ENCODE measurements around the gene SKIL. TPM values are rescaled to one million over a fixed set of nuclear protein-coding genes. Genes with fewer than 3 reads are reported as not detected.

The SKIL gene
- total and polyA plus RNA-seq, 3 donors from 2014 or later: 19.1 to 53.6 (median 47.4) TPM

GRCh38 chr3:170413291-170413690 is 55.8 kb downstream of the SKIL start:
- Histone ChIP-seq H3K4me1 (peaks cover 4% of the 10 kb centered on the region), H3K27ac (no peak overlapping the region), H3K27me3 (no peaks in the 10 kb centered on the region), H3K36me3 (ENCODE audit: low read depth, missing control alignments) (no peaks in the 10 kb centered on the region), H3K4me3 (no peak overlapping the region), H3K9me3 (no peaks in the 10 kb centered on the region)
- 93 to 97% methylated on average over 4 of the region's 4 CpGs for WGBS, 2 donors
- intact Hi-C loops (cut with DNase I; ENCODE audit: low total_unique reads): loop anchor here (5.0 kb wide), 1 partner anchor 101 kb away; no protein-coding TSS in a partner anchor
- no peak for DNase-seq
- TF ChIP-seq, protein P1, sequence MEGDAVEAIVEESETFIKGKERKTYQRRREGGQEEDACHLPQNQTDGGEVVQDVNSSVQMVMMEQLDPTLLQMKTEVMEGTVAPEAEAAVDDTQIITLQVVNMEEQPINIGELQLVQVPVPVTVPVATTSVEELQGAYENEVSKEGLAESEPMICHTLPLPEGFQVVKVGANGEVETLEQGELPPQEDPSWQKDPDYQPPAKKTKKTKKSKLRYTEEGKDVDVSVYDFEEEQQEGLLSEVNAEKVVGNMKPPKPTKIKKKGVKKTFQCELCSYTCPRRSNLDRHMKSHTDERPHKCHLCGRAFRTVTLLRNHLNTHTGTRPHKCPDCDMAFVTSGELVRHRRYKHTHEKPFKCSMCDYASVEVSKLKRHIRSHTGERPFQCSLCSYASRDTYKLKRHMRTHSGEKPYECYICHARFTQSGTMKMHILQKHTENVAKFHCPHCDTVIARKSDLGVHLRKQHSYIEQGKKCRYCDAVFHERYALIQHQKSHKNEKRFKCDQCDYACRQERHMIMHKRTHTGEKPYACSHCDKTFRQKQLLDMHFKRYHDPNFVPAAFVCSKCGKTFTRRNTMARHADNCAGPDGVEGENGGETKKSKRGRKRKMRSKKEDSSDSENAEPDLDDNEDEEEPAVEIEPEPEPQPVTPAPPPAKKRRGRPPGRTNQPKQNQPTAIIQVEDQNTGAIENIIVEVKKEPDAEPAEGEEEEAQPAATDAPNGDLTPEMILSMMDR (IDR thresholded peaks at IDR 0.05): no peak
- no peak for TF ChIP-seq POLR2A (IDR thresholded peaks at IDR 0.05)

GRCh38 chr3:170414202-170414663 is 56.7 kb downstream of the SKIL start:
- H3K36me3 ChIP-seq (ENCODE audit: low read depth, missing control alignments): no peaks in the 10 kb centered on the region
- no peaks in the 10 kb centered on the region for H3K27me3 ChIP-seq
- intact Hi-C loops (cut with DNase I; ENCODE audit: low total_unique reads): loop anchor here (5.0 kb wide), 1 partner anchor 102 kb away; no protein-coding TSS in a partner anchor
- WGBS, 2 donors: 39 to 46% methylated on average over 5 of the region's 5 CpGs
- peaks cover 4% of the 10 kb centered on the region for H3K4me1 ChIP-seq
- no peaks in the 10 kb centered on the region for H3K9me3 ChIP-seq
- DNase-seq: peak; percentile 75
- no peak for TF ChIP-seq POLR2A (IDR thresholded peaks at IDR 0.05)
- TF ChIP-seq, protein P1 (IDR thresholded peaks at IDR 0.05): peak; percentile 83 to 93 (median 91)
- H3K27ac ChIP-seq: no peak overlapping the region
- H3K4me3 ChIP-seq: no peak overlapping the region

- no peak for DNase-seq
- TF ChIP-seq, protein P1 (IDR thresholded peaks at IDR 0.05): no peak
- Histone ChIP-seq H3K36me3 (ENCODE audit: low read depth, missing control alignments) (no peaks in the 10 kb centered on the region), H3K9me3 (no peaks in the 10 kb centered on the region), H3K27ac (no peak overlapping the region), H3K4me3 (no peak overlapping the region), H3K4me1 (peaks cover 11% of the 10 kb centered on the region), H3K27me3 (no peaks in the 10 kb centered on the region)
- 64 to 89% methylated on average over 1 of the region's 1 CpG for WGBS, 2 donors
- intact Hi-C loops (cut with DNase I; ENCODE audit: low total_unique reads): no loop called here
These were observed 59.6 kb downstream of the SKIL start for GRCh38 chr3:170417090-170417489.

GRCh38 chr3:170418422-170419398 is 61.2 kb downstream of the SKIL start, which contains the start of gene CLDN11:
Gene CLDN11 (plus strand): TSS chr3:170418868. CDS start chr3:170419067, 199 bp downstream.
- 0 to 1% methylated on average over 22 to 66 of the region's 79 CpGs for WGBS, 2 donors
- intact Hi-C loops (cut with DNase I; ENCODE audit: low total_unique reads): no loop called here
- Histone ChIP-seq H3K27ac (peak within 1 kb of the TSS; percentile 89 to 94), H3K4me1 (peaks cover 19% of the 10 kb centered on the region), H3K36me3 (ENCODE audit: low read depth, missing control alignments) (no peaks in the 10 kb centered on the region), H3K27me3 (no peaks in the 10 kb centered on the region), H3K4me3 (peak within 1 kb of the TSS; percentile 80 to 94), H3K9me3 (no peaks in the 10 kb centered on the region)
- TF ChIP-seq, protein P1 (IDR thresholded peaks at IDR 0.05): peak; percentile 16 to 53 (median 21)
- peak; percentile 52 for TF ChIP-seq POLR2A (IDR thresholded peaks at IDR 0.05)
- DNase-seq: peak; percentile 85
